BE2C (cell line): Measurements from ENCODE around the gene SLC11A1.

Experiments
- DNase-seq: peaks from one replicate; pipeline ENCODE4 v3.0.0-alpha.2; 2020
- H3K27me3 ChIP-seq: fragments of 250-450 bp; sonication (Bioruptor Pico); 2 replicates; pipeline ENCODE4 v1.5.1; 2020; ENCODE audit warnings: mild to moderate bottlenecking
- H3K36me3 ChIP-seq: fragments of 250-450 bp; sonication (Bioruptor Pico); 2 replicates; pipeline ENCODE4 v1.5.1; 2020; ENCODE audit warnings: mild to moderate bottlenecking
- H3K4me1 ChIP-seq: fragments of 250-450 bp; sonication (Bioruptor Pico); 2 replicates; pipeline ENCODE4 v1.5.1; 2020
- H3K4me3 ChIP-seq: 2 replicates; pipeline ENCODE4 v1.5.1; 2011; ENCODE audit warnings: low read depth, low read length
- H3K9me3 ChIP-seq: fragments of 250-450 bp; sonication (Bioruptor Pico); 2 replicates; pipeline ENCODE4 v1.5.1; 2020
- CTCF ChIP-seq: IDR thresholded peaks from 2 replicates; pipeline ENCODE4 v1.5.1; 2012; ENCODE audit warnings: mild to moderate bottlenecking, low read depth, low read length

SLC11A1 gene

GRCh38 chr2:218396688-218397462 lies 14.8 kb downstream of the SLC11A1 start:
- peak; percentile 63 for DNase-seq
- Histone ChIP-seq H3K4me1 (peaks cover 15% of the 10 kb centered on the region), H3K27me3 (peaks cover 28% of the 10 kb centered on the region), H3K36me3 (no peaks in the 10 kb centered on the region), H3K4me3 (peak overlapping the region; percentile 92), H3K9me3 (no peaks in the 10 kb centered on the region)
- no peak for TF ChIP-seq CTCF

GRCh38 chr2:218397463-218397819 lies 15.4 kb downstream of the SLC11A1 start:
- no peak for TF ChIP-seq CTCF
- DNase-seq: no peak
- peaks cover 28% of the 10 kb centered on the region for H3K27me3 ChIP-seq
- peaks cover 4% of the 10 kb centered on the region for H3K36me3 ChIP-seq
- peaks cover 15% of the 10 kb centered on the region for H3K4me1 ChIP-seq
- H3K9me3 ChIP-seq: no peaks in the 10 kb centered on the region
- H3K4me3 ChIP-seq: peak overlapping the region; percentile 20; the same call in 1 of the 2 replicates

GRCh38 chr2:218397820-218398436 lies 15.9 kb downstream of the SLC11A1 start:
- Histone ChIP-seq H3K27me3 (peaks cover 28% of the 10 kb centered on the region), H3K36me3 (peaks cover 6% of the 10 kb centered on the region), H3K4me3 (peak overlapping the region; percentile 20; the same call in 1 of the 2 replicates), H3K9me3 (no peaks in the 10 kb centered on the region), H3K4me1 (peaks cover 15% of the 10 kb centered on the region)
- DNase-seq: peak; percentile 69
- no peak for TF ChIP-seq CTCF

- Histone ChIP-seq H3K27me3 (peaks cover 28% of the 10 kb centered on the region), H3K4me1 (peaks cover 15% of the 10 kb centered on the region)
- peak; percentile 49 for DNase-seq
Observed at GRCh38 chr2:218398437-218399390, 16.6 kb downstream of the SLC11A1 start.

More at GRCh38 chr2:218398437-218399390, 16.6 kb downstream of the SLC11A1 start:
- H3K4me3 ChIP-seq: peak overlapping the region; percentile 14; the same call in 1 of the 2 replicates
- TF ChIP-seq CTCF: no peak
- no peaks in the 10 kb centered on the region for H3K9me3 ChIP-seq
- H3K36me3 ChIP-seq: peaks cover 11% of the 10 kb centered on the region
